GM18505 (cell line): ENCODE data around the gene C1QTNF6.
"Not testable (repeated sequence)": the region's sequence is repeated elsewhere in the genome, so short reads cannot be mapped to it uniquely, and the experiment has no call there.

Source experiments
- ATAC-seq: cut with Tn5 transposase; IDR thresholded peaks from one replicate; pipeline ENCODE4 v1.9.1; 2021; ENCODE audit not compliant: unreplicated experiment
- POLR2A ChIP-seq: IDR thresholded peaks from 4 replicates; pipeline ENCODE4 v1.6.1; 2011; ENCODE audit warnings: borderline replicate concordance; ENCODE audit not compliant: insufficient read depth, insufficient read length; ENCODE audit errors: extremely low read depth

The C1QTNF6 gene

GRCh38 chr22:37206841-37207821, 19.1 kb upstream of the C1QTNF6 start:
- no peak for TF ChIP-seq POLR2A
- ATAC-seq = no peak

- no peak for TF ChIP-seq POLR2A
- no peak for ATAC-seq
Measured at GRCh38 chr22:37206118-37206840, 18.2 kb upstream of the C1QTNF6 start.

DNA sequence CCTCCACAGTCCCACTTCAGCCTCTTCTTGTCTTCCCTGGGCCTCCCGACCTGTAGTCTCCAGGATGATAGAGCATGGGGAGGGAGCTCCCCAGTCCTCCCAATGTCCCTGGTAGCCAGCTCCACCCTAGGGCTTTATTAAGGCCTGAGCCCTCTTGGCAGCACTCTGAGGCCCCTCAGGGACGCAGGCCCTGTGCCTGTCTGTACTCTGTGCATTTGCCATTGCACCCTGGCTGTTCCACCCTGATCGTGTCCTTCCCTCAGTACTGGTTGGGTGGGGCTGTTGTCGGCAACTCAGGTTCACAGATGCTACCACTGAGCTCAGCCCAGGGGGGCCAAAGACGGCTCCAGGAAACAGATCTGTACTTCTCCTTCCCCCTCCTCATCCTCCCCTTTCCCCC, 17.0 kb upstream of the C1QTNF6 start:
- no peak for ATAC-seq
- no peak for TF ChIP-seq POLR2A

DNA sequence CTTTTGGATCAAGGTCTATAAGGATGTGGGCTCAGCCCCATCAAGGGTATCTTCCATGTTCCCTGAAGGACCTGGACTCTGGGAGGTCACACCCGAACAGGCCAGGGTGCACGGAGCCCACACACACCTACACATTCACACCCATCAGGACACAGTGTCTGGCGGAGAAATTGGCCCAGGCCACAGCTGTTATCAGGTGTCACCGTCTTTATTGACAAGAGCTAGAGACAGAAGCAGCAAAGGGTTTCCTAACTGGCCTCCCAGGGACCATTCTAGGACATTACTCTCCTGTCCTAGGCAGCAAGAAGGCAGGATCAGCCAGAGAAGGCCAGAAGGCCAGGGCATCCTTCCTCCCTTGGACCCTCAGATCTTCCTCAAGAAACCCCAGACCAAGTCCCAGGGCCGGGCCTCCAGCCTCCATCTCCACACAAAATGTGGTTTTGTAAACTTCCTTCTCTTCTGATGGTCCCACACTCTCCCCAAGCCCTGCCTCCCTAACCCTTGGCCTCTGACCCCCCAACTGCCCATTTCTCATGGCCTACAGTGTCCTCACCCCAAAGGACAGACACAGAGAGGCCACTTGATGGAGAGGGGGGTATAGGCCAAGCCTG, 16.1 kb upstream of the C1QTNF6 start:
- TF ChIP-seq POLR2A = no peak
- ATAC-seq = no peak

- no peak for TF ChIP-seq POLR2A
- no peak for ATAC-seq
Measured at GRCh38 chr22:37203354-37204044, 15.5 kb upstream of the C1QTNF6 start.

GRCh38 chr22:37202716-37203115, 14.7 kb upstream of the C1QTNF6 start:
- TF ChIP-seq POLR2A = no peak
- no peak for ATAC-seq

- no peak for TF ChIP-seq POLR2A
- ATAC-seq = no peak
Measured at GRCh38 chr22:37202001-37202555, 14.0 kb upstream of the C1QTNF6 start.

DNA sequence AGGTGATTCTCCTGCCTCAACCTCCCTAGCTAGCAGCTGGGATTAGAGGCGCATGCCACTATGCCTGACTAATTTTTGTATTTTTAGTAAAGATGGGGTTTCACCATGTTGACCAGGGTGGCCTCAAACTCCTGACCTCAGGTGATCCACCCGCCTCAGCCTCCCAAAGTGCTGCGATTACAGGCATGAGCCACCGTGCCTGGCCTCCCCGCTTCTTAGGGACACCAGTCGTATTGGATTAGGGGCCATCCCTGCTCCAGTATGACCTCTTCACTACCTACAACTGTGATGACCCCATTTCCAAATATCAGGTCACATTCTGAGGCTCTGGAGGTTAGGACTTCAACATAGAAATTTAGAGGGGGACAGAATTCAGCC, 13.4 kb upstream of the C1QTNF6 start:
- not testable (repeated sequence) for ATAC-seq

GRCh38 chr22:37199760-37200108, 11.7 kb upstream of the C1QTNF6 start:
- TF ChIP-seq POLR2A = no peak
- no peak for ATAC-seq

DNA sequence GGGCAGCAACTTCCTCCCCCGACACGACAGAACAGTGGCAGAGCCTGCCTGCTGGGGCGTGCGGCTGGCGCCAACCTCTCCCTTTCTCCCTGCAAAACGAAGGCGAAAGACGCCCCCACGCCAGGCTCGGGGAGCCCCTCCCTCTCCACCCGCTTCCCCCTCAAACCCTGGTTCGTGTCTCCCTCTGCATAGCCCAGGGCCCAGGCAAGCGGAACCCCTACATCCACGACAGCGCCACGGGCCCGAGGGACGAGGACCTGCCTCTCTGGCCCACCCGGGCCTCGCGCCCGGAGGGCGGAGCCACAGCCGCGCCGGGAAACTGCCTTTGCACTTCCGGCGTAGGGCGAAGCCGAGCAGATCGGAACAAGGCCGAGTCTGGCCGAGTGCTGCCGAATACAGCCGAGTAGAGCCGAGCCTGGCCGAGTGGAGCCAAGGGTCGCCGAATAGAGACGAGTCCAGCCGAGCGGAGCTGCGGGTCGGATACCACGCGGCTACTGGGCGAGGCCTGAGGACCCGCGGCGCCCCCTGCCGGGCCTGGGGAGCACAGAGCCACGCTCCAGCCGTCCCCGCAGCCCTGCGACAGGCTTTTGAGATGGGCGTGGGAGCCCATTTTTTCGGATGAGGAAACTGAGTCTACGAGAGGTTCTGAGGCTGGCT, 11.2 kb upstream of the C1QTNF6 start:
- TF ChIP-seq POLR2A = peak; percentile 91

GRCh38 chr22:37198258-37199102, 10.4 kb upstream of the C1QTNF6 start:
- ATAC-seq = peak; percentile 19
- no peak for TF ChIP-seq POLR2A

More for the DNA sequence above, 11.2 kb upstream of the C1QTNF6 start:
- peak; percentile 87 for ATAC-seq
